B cell (primary cell): ENCODE data around the gene RPTOR. TPM values are rescaled to one million over a fixed set of nuclear protein-coding genes. Genes with fewer than 3 reads are reported as not detected.

Experiments used
- ATAC-seq: fragments of 200-7000 bp; cut with Tn5 transposase; one replicate; pipeline ENCODE4 v1.10.0; 2021; ENCODE audit warnings: low read depth, mild to moderate bottlenecking, moderate number of reproducible peaks, moderate library complexity
- CTCF ChIA-PET: fragments of 350-600 bp; sonication (Branson Sonifier 250); formaldehyde crosslinking; loops from one replicate; lab custom pipeline; 2021; ENCODE audit warnings: antibody characterized with exemption, inconsistent platforms; lab: Charles Lee
- POLR2A ChIA-PET: fragments of 350-600 bp; sonication (Branson Sonifier 250); formaldehyde crosslinking; loops from one replicate; lab custom pipeline; 2021; ENCODE audit warnings: antibody characterized with exemption; lab: Charles Lee
- DNase-seq: peaks from one replicate; pipeline ENCODE4 v3.0.0; 2013
- H2AFZ ChIP-seq: 2 replicates; pipeline ENCODE4 v1.6.1; 2012; ENCODE audit warnings: mild to moderate bottlenecking, low read depth, low read length; ENCODE audit not compliant: insufficient read depth, poor library complexity, severe bottlenecking
- H3K27ac ChIP-seq, 2 donors: 1 replicate in 1 of 2; 2 replicates in 1 of 2; pipeline ENCODE4 v1.5.1; 2012 to 2013; ENCODE audit warnings: low read length in 2 of 2, mild to moderate bottlenecking in 2 of 2, moderate library complexity in 1 of 2
- H3K27me3 ChIP-seq, 4 experiments: fragments of 200-600 bp in 1 of 4; sonication (generic) in 1 of 4; replicated peaks in 1 of 4; 1 replicate in 2 of 4; 2 replicates in 2 of 4; pipeline versions ENCODE4 v1.6.1 to v1.7.0; 2013 to 2016; ENCODE audit warnings: low read length in 3 of 4, mild to moderate bottlenecking in 2 of 4, mixed read lengths in 1 of 4, moderate library complexity in 1 of 4; ENCODE audit not compliant: insufficient read depth in 4 of 4, control insufficient read depth in 3 of 4; ENCODE audit errors: control extremely low read depth in 1 of 4
- H3K36me3 ChIP-seq, 2 experiments: replicated peaks in 1 of 2; 1 replicate in 1 of 2; 2 replicates in 1 of 2; pipeline versions ENCODE4 v1.6.1 to v1.7.1; 2013; ENCODE audit warnings: low read length in 1 of 2; ENCODE audit not compliant: insufficient read depth in 2 of 2, control insufficient read depth in 1 of 2; ENCODE audit errors: control extremely low read depth in 1 of 2, extremely low read depth in 1 of 2
- H3K4me1 ChIP-seq, 2 donors: fragments of 200-600 bp in 1 of 2; sonication (generic) in 1 of 2; 1 replicate in 1 of 2; 2 replicates in 1 of 2; pipeline versions ENCODE4 v1.5.1 to v1.6.1; 2013 to 2017; ENCODE audit warnings: low read length in 2 of 2; ENCODE audit not compliant: control insufficient read depth in 2 of 2, insufficient read depth in 2 of 2
- H3K4me2 ChIP-seq: replicated peaks from 2 replicates; pipeline ENCODE3; 2012; ENCODE audit warnings: mild to moderate bottlenecking, low read depth, low read length; ENCODE audit not compliant: poor library complexity, severe bottlenecking
- H3K4me3 ChIP-seq, 5 experiments: fragments of 200-600 bp in 1 of 5; sonication (generic) in 1 of 5; 1 replicate in 3 of 5; 2 replicates in 2 of 5; pipeline versions ENCODE4 v1.5.1 to v1.7.0; 2011 to 2016; ENCODE audit warnings: low read length in 4 of 5, mild to moderate bottlenecking in 4 of 5, low read depth in 2 of 5, control low read depth in 1 of 5, moderate library complexity in 1 of 5; ENCODE audit not compliant: insufficient read depth in 1 of 5; ENCODE audit errors: control extremely low read depth in 1 of 5, extremely low read depth in 1 of 5
- H3K79me2 ChIP-seq: fragments of 200-600 bp; sonication (generic); one replicate; pipeline ENCODE4 v1.6.0; 2016; ENCODE audit warnings: low read length; ENCODE audit not compliant: control insufficient read depth, insufficient read depth
- H3K9ac ChIP-seq: fragments of 200-600 bp; sonication (generic); 2 replicates; pipeline ENCODE4 v1.6.1; 2017; ENCODE audit warnings: mild to moderate bottlenecking, low read length, moderate library complexity
- H3K9me3 ChIP-seq, 3 donors: one replicate each; pipeline versions ENCODE4 v1.6.1 to v1.7.1; 2013; ENCODE audit warnings: low read length in 2 of 3; ENCODE audit not compliant: control insufficient read depth in 2 of 3, insufficient read depth in 1 of 3; ENCODE audit errors: control extremely low read depth in 1 of 3
- H4K20me1 ChIP-seq: 2 replicates; pipeline ENCODE4 v1.6.0; 2012; ENCODE audit warnings: mild to moderate bottlenecking, low read length; ENCODE audit not compliant: insufficient read depth, control insufficient read depth, poor library complexity, severe bottlenecking
- H3K27ac Mint-ChIP-seq: one replicate; pipeline ENCODE4 v1.8.0; 2021; ENCODE audit warnings: mixed read lengths
- H3K27me3 Mint-ChIP-seq: one replicate; pipeline ENCODE4 v1.8.0; 2021; ENCODE audit warnings: mixed read lengths
- H3K4me1 Mint-ChIP-seq: one replicate; pipeline ENCODE4 v1.8.0; 2021; ENCODE audit warnings: mixed read lengths
- H3K4me3 Mint-ChIP-seq: one replicate; pipeline ENCODE4 v1.8.0; 2021; ENCODE audit warnings: mixed read lengths
- H3K9me3 Mint-ChIP-seq: one replicate; pipeline ENCODE4 v1.8.0; 2022; ENCODE audit warnings: mixed read lengths; ENCODE audit not compliant: insufficient read depth
- EZH2 ChIP-seq: IDR thresholded peaks from 2 replicates; pipeline ENCODE4 v1.6.1; 2012; ENCODE audit warnings: borderline replicate concordance, low read depth, mild to moderate bottlenecking, moderate library complexity, low read length; ENCODE audit not compliant: insufficient read depth, poor library complexity, severe bottlenecking
- WGBS: methylation state at CpG from one replicate; pipeline ENCODE4 v1.1.5; 2013; ENCODE audit warnings: missing lambda C conversion rate; ENCODE audit not compliant: insufficient coverage; 5-methylcytosine and 5-hydroxymethylcytosine counted together
- intact Hi-C: fragments of 100-400 bp; cut with micrococcal nuclease; formaldehyde crosslinking; loops from one replicate; pipeline ENCODE4 v1.10.0; 2022
- polyA plus RNA-seq: library from polyadenylated mRNA; depleted of rRNA; stranded (reverse); fragments of >200 nt; gene quantifications from 2 replicates; pipeline ENCODE4 v1.2.3, GENCODE V29; 2012
- total RNA-seq, 2 donors: library from RNA; stranded (reverse); fragments of 120-200 nt in 1 of 2; gene quantifications; 1 replicate in 1 of 2; 2 replicates in 1 of 2; pipeline versions ENCODE4 v1.2.3 to v1.2.4, GENCODE V29; 2013 to 2022
- TF ChIP-seq, protein P1 (sequence below): fragments of 200-600 bp; IDR thresholded peaks from one replicate; pipeline ENCODE4 v1.8.0; 2022; ENCODE audit warnings: antibody characterized with exemption, mild to moderate bottlenecking

The RPTOR gene
- total and polyA plus RNA-seq, 2 donors (not counting 1 experiment from before 2014, with no cell fraction given) = 13.4 to 58.8 TPM

DNA sequence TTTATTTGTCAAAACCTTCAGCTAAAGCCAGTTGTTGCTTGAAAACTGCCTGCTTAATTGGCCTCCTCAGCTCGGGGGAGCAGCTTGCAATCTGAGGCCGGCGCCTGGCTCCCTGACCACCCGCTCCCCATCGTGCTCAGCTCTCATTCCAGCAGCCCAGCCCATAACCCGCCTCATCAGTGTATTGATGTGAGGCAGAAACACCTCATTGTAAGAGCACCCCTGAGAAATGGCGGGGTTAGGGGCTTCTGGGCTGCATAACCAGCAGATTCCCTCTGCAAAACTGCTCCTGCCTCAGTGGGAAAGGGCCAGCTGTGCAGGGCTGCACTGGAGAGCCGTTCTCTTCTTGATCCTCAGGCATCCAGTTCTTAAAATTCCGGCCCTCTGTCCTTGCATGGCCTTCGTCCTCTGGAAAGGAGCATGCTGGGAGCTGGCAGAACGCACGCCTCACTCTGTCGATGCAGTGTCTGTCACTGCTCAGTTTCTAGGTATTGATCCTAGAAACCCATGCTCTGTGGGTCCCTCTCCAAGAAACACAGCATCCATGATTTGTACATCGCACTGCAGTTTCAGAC is 333.2 kb downstream of the RPTOR start:
- H3K9me3 ChIP-seq = no peaks in the 10 kb centered on the region
- 87% methylated on average over 14 of the region's 14 CpGs for WGBS
- peak overlapping the region; percentile 55 to 66 for H3K27ac ChIP-seq
- no peaks in the 10 kb centered on the region for H3K27me3 Mint-ChIP-seq
- peak overlapping the region; percentile 42 for H3K9ac ChIP-seq
- no peaks in the 10 kb centered on the region for H3K27me3 ChIP-seq
- H3K27ac Mint-ChIP-seq = peak overlapping the region; percentile 91
- ChIA-PET CTCF (interaction anchor here (0.6 to 1.9 kb wide), 9 partner anchors 12 to 451 kb away, joined by 3 to 9 read pairs (median 3); no protein-coding TSS in a partner anchor), POLR2A (interaction anchor here (0.7 to 1.4 kb wide), 5 partner anchors 14 to 35 kb away, joined by 3 to 12 read pairs (median 3); no protein-coding TSS in a partner anchor)
- H3K4me3 Mint-ChIP-seq = peak overlapping the region; percentile 89
- H2AFZ ChIP-seq = peak overlapping the region; percentile 40
- intact Hi-C loops = loop anchor here (1.0 to 2.0 kb wide), 2 partner anchors 33 to 141 kb away; no protein-coding TSS in a partner anchor
- peak overlapping the region; percentile 64 for H3K4me2 ChIP-seq
- H3K4me1 Mint-ChIP-seq = peaks cover 28% of the 10 kb centered on the region
- H3K79me2 ChIP-seq = no peaks in the 10 kb centered on the region
- H3K36me3 ChIP-seq = peaks cover 0 to 25% of the 10 kb centered on the region in 2 experiments
- DNase-seq (no peak), ATAC-seq (no peak)
- no peaks in the 10 kb centered on the region for H3K9me3 Mint-ChIP-seq
- no peaks in the 10 kb centered on the region for H4K20me1 ChIP-seq
- H3K4me3 ChIP-seq = peak overlapping the region in 4 of 5 experiments; percentile 2 to 55 (median 40)
- no peak for TF ChIP-seq EZH2
- TF ChIP-seq, protein P1, sequence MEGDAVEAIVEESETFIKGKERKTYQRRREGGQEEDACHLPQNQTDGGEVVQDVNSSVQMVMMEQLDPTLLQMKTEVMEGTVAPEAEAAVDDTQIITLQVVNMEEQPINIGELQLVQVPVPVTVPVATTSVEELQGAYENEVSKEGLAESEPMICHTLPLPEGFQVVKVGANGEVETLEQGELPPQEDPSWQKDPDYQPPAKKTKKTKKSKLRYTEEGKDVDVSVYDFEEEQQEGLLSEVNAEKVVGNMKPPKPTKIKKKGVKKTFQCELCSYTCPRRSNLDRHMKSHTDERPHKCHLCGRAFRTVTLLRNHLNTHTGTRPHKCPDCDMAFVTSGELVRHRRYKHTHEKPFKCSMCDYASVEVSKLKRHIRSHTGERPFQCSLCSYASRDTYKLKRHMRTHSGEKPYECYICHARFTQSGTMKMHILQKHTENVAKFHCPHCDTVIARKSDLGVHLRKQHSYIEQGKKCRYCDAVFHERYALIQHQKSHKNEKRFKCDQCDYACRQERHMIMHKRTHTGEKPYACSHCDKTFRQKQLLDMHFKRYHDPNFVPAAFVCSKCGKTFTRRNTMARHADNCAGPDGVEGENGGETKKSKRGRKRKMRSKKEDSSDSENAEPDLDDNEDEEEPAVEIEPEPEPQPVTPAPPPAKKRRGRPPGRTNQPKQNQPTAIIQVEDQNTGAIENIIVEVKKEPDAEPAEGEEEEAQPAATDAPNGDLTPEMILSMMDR = no peak
- H3K4me1 ChIP-seq = peaks cover 21 to 22% of the 10 kb centered on the region in 2 donors
